SKM-1 treated with dmso at 0.1 percent for 144 hours (cell line): Measurements from ENCODE around the gene INPP4B.
"Not testable (repeated sequence)": the region's sequence is repeated elsewhere in the genome, so short reads cannot be mapped to it uniquely, and the experiment has no call there.

Source experiments
- DNase-seq: peaks from one replicate; lab custom pipeline; 2025; ENCODE audit not compliant: unreplicated experiment; lab: John Stamatoyannopoulos, UW

Gene INPP4B

DNA sequence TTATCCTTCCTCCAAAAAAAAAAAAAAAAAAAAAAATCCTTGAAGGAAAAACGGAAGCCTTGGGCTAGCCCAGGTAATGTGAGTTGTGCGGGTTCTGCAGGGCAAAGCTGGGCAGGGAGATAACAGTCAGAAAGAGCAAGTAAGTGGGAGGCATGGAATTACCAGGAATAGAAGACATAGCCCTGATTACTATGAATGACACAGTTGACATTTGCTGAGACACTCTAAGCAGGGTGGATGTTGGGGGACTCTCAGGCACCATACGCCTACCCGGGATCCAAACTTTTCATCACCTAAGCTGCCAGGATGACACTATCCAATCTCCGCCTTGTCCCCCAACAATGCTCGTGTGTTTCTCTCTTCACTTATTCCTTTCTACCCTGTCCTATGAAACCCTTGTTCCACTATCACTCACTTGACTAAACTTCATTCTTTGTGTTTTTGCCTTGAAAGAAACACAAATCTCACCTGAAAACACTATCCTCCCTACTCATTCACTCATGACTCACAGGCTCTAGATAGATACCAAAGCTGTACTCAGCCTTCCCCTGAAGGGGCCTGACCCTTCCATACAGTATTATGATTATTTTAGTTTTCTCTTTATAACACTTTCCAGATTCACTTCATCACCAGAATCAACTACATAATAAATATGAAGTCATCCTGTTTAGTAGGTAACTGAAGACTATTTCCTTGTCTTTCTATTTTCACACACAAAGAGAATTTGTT, 158.4 kb downstream of the INPP4B start:
- DNase-seq: no peak

GRCh38 chr4:142686081-142686480, 160.0 kb downstream of the INPP4B start:
- no peak for DNase-seq

DNA sequence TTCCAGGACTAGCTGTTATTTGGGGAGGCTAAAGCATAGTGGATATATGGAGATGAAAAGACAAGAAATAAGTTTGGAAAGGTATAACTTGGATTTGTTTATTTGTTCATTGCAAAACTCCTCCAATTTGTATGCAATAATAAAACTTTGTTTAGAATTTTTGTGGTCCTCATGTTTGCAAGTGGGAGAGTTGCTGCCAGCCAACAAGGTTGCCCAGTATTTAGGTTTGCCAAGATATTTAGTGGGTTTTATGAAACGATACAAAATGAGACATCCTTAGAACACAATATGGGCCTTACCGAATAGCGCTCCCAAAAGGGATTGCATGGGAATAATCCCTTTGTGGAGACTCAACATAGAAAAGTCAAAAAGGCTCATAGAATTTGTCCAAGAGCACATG, 162.1 kb downstream of the INPP4B start:
- DNase-seq: no peak

- DNase-seq: no peak
Measured at GRCh38 chr4:142683503-142683902, 162.6 kb downstream of the INPP4B start.

DNA sequence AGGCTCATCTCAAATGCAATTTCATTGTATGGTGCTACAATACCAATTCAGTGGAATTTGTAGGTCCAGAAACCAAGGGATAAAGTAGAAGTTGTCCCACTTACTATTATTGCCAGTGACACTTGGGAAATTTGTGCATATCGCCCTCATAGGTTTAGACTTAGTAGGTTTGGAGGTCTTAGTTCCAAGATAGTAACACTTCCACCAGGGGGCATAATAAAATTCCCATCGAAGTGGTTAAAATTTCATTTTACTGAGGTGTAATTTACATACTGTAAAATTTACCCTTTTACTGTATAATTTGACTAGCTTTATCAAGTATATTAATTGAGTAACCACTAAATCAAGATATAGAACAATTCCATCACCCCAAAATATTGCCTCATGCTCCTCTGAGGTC, 174.6 kb downstream of the INPP4B start:
- no peak for DNase-seq

- DNase-seq: no peak
Measured at GRCh38 chr4:142663828-142664227, 182.3 kb downstream of the INPP4B start.

GRCh38 chr4:142660728-142661127, 185.4 kb downstream of the INPP4B start:
- no peak for DNase-seq

GRCh38 chr4:142656178-142656577, 189.9 kb downstream of the INPP4B start:
- DNase-seq: no peak

DNA sequence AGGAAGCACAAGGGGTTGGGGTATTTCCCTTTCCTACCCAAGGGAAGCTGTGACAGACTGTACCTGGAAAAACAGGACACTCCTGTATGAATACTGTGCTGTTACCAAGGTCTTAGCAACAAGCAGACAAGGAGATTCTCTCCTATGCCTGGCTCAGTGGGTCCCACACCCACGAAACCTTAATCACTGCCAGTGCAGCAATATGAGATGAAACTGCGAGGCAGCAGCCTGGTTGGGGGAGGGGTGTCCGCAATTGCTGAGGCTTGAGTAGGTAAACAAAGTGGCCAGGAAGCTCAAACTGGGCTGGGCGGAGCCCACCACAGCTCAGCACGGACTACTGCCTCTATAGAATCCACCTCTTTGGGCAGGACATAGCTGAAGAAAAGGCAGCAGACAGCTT, 197.7 kb downstream of the INPP4B start:
- no peak for DNase-seq

DNA sequence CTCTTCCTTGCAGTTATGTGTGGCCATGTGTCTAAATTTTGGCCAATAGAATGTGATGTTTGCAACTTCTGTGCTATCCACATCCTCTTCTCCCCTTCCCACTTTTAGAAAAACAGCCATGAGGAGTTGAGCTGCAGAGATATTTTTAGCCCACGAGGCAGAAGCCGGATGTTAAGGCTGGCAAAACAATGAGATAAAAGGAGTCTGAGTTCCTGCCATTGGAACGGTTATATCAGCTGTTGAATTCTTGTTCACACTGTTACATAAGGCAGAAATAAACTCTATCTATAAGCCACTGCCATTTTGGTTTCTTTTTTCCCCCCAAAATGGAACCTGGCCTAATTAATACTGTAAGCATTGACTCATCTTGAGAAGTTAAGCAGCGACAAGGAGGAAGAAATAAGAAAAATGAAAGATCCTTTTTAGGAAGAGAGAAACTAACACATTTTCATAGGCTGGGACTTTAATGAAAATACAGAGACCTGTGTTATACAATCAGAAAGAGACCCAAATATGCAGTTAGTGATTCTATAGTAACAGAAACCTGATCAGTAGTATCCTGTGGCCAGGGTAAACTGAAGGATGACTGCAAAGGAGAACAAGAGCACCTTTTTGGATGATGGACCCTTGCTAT, 200.5 kb downstream of the INPP4B start:
- no peak for DNase-seq

DNA sequence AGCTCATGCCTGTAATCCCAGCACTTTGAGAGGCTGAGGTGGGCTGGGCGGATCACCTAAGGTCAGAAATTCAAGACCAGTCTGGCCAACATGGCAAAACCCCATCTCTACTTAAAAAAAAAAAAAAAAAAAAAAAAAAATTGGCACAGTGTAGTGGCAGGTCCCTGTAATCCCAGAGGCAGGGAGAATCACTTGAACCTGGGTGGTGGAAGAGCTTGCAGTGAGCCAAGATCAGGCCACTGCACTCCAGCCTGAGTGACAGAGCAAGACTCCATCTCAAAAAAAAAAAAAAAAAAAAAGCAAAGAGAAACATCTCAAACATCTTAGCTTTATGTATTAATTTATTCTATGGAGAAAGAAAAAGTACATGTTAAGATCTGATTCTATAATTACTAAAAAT, 201.5 kb downstream of the INPP4B start:
- DNase-seq: not testable (repeated sequence)

DNA sequence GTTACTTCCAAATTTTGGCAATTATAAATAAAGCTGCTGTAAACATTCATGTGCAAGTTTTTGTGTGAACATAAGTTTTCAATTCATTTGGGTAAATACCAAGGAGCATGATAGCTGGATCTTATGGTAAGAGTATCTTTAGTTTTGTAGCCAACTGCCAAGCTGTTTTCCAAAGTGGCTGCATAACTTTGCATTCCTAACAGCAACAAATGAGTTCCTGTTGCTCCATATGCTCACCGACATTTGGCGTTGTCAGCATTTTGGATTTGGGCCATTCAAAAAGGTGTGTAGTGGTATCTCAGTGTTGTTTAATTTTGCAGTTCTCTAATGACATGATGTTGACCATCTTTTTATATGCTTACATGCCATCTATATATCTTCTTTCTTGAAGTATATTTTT, 208.5 kb downstream of the INPP4B start:
- no peak for DNase-seq

DNA sequence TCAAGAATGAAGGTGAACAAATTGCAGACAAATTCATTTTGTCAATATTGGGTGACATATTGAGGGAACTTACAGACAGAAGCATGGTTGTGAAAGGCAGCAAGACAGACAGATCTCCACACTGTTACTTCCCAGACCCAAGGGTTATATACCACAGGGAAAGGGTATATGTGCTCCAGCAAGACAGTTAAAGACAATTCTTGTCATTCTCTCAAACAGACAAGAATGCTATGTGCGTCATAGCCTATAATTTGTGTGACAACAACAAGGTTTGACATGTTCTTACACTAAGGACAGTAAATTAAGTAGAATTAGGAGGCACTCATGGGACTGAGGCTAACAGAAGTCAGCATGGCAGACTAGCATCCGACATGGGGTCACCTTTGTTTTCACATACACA, 214.3 kb downstream of the INPP4B start:
- no peak for DNase-seq

DNA sequence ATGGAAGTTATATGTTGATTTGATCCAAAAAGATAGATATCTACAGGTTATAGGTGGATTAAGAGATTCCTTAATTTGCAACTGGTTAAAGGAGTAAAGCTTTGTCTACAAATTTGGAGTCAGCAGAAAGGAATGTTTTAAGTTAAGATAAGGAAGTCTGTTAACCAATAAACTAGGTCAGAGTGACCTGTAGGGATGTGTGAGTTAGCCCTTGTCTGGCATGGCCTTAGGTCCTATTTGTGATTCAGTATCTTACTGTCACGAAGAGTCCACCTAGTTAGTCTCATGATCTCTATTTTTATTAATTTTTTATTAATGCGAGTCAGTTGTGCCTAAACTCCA, 230.8 kb downstream of the INPP4B start:
- DNase-seq: no peak

GRCh38 chr4:142614621-142615323, 231.3 kb downstream of the INPP4B start:
- DNase-seq: no peak

DNA sequence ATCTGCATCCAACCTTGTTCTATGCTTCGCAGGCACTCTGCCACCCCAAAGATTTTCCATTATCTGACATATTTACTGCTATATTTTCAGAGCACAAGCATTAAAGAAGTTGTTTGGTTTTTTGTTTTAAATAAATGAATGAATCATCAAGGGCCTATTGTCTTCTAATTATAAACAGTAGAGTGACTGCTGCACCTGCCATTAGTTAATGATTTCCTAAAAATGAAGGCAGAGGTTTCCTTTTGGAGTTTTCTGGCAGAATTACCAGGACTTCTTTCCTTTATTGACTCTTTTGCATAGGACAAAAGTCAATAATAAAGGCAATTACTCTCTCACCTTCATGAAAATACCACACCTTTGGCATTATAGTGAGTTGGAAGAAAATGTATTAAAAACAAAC, 238.1 kb downstream of the INPP4B start:
- no peak for DNase-seq

DNA sequence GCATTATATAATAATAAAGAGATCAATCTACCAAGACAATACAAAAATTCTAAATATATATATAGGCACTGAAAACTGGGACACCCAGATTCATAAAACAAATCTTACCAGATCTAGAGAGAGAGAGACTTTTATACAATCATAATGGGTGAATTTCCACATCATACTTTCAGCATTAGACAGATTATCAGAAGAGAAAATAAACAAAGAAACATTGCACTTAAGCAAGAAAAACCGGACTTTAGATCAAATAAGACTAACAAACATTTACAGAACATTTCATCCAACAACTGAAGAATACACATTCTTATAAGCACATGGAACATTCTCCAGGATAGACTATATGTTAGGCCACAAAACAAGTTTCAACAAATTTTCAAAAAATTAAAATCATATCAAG, 245.1 kb downstream of the INPP4B start:
- DNase-seq: no peak

DNA sequence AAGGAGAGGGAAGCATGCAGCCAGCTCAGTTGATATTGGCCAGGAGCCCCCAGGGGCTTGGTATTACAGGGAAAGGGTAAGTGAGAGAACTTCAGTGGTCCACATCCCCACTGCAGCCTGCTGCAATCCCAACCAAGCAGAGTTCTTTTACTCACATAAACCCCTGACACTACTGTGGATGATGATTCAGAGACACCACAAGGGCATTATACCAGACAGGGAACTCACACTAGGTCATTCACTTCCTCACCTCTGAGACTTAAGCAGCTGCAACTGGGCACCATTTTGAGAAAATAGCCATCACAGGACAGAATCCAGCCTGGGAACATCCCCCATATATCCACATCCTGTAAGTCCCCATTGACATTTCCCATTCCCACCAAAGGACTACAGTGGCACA, 248.0 kb downstream of the INPP4B start:
- DNase-seq: no peak

- no peak for DNase-seq
Measured at GRCh38 chr4:142596595-142596994, 249.5 kb downstream of the INPP4B start.

- DNase-seq: no peak
Measured at GRCh38 chr4:142596121-142596520, 250.0 kb downstream of the INPP4B start.

- no peak for DNase-seq
Measured at GRCh38 chr4:142595222-142595871, 250.8 kb downstream of the INPP4B start.

GRCh38 chr4:142585411-142585810, 260.7 kb downstream of the INPP4B start:
- no peak for DNase-seq
